GM18517 (cell line): ENCODE measurements around the gene FAM174C.

Experiments
- ATAC-seq: cut with Tn5 transposase; IDR thresholded peaks from one replicate; pipeline ENCODE4 v1.9.1; 2021; ENCODE audit warnings: mild to moderate bottlenecking, moderate library complexity; ENCODE audit not compliant: unreplicated experiment

FAM174C gene

GRCh38 chr19:1284979-1285736, 9.8 kb downstream of the FAM174C start:
- no peak for ATAC-seq

- ATAC-seq: no peak
Measured at GRCh38 chr19:1285737-1286360, 10.5 kb downstream of the FAM174C start, which contains the start of gene EFNA2. Gene EFNA2 (plus strand): TSS chr19:1285873. CDS start chr19:1286169, 296 bp downstream.

GRCh38 chr19:1286487-1287353, 11.4 kb downstream of the FAM174C start:
- no peak for ATAC-seq

- no peak for ATAC-seq
Measured at GRCh38 chr19:1287354-1288225, 12.3 kb downstream of the FAM174C start.

- no peak for ATAC-seq
Measured at GRCh38 chr19:1288226-1288612, 12.9 kb downstream of the FAM174C start.

GRCh38 chr19:1288833-1289685, 13.7 kb downstream of the FAM174C start:
- no peak for ATAC-seq

GRCh38 chr19:1289686-1290025, 14.3 kb downstream of the FAM174C start:
- ATAC-seq: no peak

- no peak for ATAC-seq
Measured at GRCh38 chr19:1290196-1290702, 14.9 kb downstream of the FAM174C start.

- ATAC-seq: no peak
Measured at GRCh38 chr19:1290703-1291651, 15.6 kb downstream of the FAM174C start.

GRCh38 chr19:1291761-1292418, 16.6 kb downstream of the FAM174C start:
- ATAC-seq: no peak

- ATAC-seq: no peak
Measured at GRCh38 chr19:1292419-1293151, 17.3 kb downstream of the FAM174C start.

GRCh38 chr19:1293782-1294604, 18.7 kb downstream of the FAM174C start:
- ATAC-seq: no peak

- ATAC-seq: no peak
Measured at GRCh38 chr19:1294688-1295087, 19.4 kb downstream of the FAM174C start.

GRCh38 chr19:1295169-1296012, 20.1 kb downstream of the FAM174C start:
- ATAC-seq: no peak

- ATAC-seq: no peak
Measured at GRCh38 chr19:1296078-1296477, 20.7 kb downstream of the FAM174C start.
